GM12878 (cell line): Measurements from ENCODE around the gene MARK4. TPM values are rescaled to one million over a fixed set of nuclear protein-coding genes. Genes with fewer than 3 reads are reported as not detected.

Experiments
- ATAC-seq: fragments of 200-7000 bp; cut with Tn5 transposase; 3 replicates; pipeline ENCODE4 v1.9.1; 2020; ENCODE audit warnings: mild to moderate bottlenecking, moderate library complexity
- BruUV-seq: library from RNA; stranded (reverse); fragments of 400-500 nt; replicated peaks from 2 replicates; lab custom pipeline; 2021; lab: Mats Ljungman, UMichigan
- CTCF ChIA-PET: fragments of 300-600 bp; sonication (Branson Sonifier 250); formaldehyde crosslinking; extraction: SDS; loops from one replicate; lab custom pipeline; 2021; ENCODE audit warnings: inconsistent platforms; lab: Yijun Ruan, JAX
- POLR2A ChIA-PET: fragments of 350-600 bp; formaldehyde crosslinking; extraction: SDS; loops from one replicate; lab custom pipeline; 2021; ENCODE audit warnings: inconsistent platforms; lab: Charles Lee
- RAD21 ChIA-PET: fragments of 300-600 bp; sonication (Branson Sonifier 250); formaldehyde crosslinking; loops from one replicate; lab custom pipeline; 2023; ENCODE audit warnings: antibody characterized with exemption; ENCODE audit not compliant: unreplicated experiment; lab: Charles Lee
- SMC1A ChIA-PET: fragments of 300-600 bp; sonication (Branson Sonifier 250); formaldehyde crosslinking; loops from one replicate; lab custom pipeline; 2023; ENCODE audit not compliant: unreplicated experiment, uncharacterized antibody; lab: Charles Lee
- DNase-seq: peaks from one replicate; pipeline ENCODE4 v3.0.0-alpha.2; 2011; ENCODE audit warnings: low read depth, low spot score
- FAIRE-seq: peaks from 3 replicates; lab custom pipeline; 2011; peaks lifted over from hg19 to GRCh38; lab: Jason Lieb, UNC
- H2AFZ ChIP-seq: 2 replicates; pipeline ENCODE4 v1.6.0; 2011; ENCODE audit warnings: low read depth, low read length, control low read depth; ENCODE audit not compliant: control insufficient read depth
- H3K27ac ChIP-seq: 2 replicates; pipeline ENCODE4 v1.5.1; 2011; ENCODE audit warnings: control low read depth; ENCODE audit not compliant: control insufficient read depth, insufficient read depth
- H3K27me3 ChIP-seq, 2 experiments: replicated peaks in 1 of 2; 2 replicates each; pipeline versions ENCODE4 v1.6.0 to v1.6.1; 2011; ENCODE audit warnings: low read length in 1 of 2; ENCODE audit not compliant: control insufficient read depth in 2 of 2, insufficient read depth in 2 of 2
- H3K36me3 ChIP-seq, 2 experiments: 2 replicates each; pipeline ENCODE4 v1.5.1; 2011; ENCODE audit warnings: low read length in 1 of 2; ENCODE audit not compliant: control insufficient read depth in 2 of 2, insufficient read depth in 2 of 2
- H3K4me1 ChIP-seq: 2 replicates; pipeline ENCODE4 v1.6.1; 2011; ENCODE audit warnings: mild to moderate bottlenecking, low read length, moderate library complexity, mixed read lengths; ENCODE audit not compliant: control insufficient read depth, insufficient read depth
- H3K4me2 ChIP-seq: 2 replicates; pipeline ENCODE4 v1.6.0; 2011; ENCODE audit warnings: control low read depth; ENCODE audit not compliant: control insufficient read depth, insufficient read depth
- H3K4me3 ChIP-seq: fragments of 200-600 bp; sonication (generic); 2 replicates; pipeline ENCODE4 v1.5.1; 2016
- H3K79me2 ChIP-seq: 2 replicates; pipeline ENCODE4 v1.6.0; 2011; ENCODE audit warnings: low read length; ENCODE audit not compliant: control insufficient read depth, insufficient read depth
- H3K9ac ChIP-seq: 2 replicates; pipeline ENCODE4 v1.8.0; 2011; ENCODE audit warnings: low read length, control low read depth, mixed read lengths; ENCODE audit not compliant: control insufficient read depth, insufficient read depth
- H3K9me3 ChIP-seq: replicated peaks from 3 replicates; pipeline ENCODE4 v1.5.1; 2011; ENCODE audit warnings: mild to moderate bottlenecking, low read length; ENCODE audit not compliant: control insufficient read depth, insufficient read depth
- H4K20me1 ChIP-seq: 2 replicates; pipeline ENCODE4 v1.6.0; 2011; ENCODE audit not compliant: control insufficient read depth, insufficient read depth
- BCL3 ChIP-seq: IDR thresholded peaks from 2 replicates; pipeline ENCODE4 v1.6.1; 2011; ENCODE audit warnings: borderline replicate concordance, low read depth, mild to moderate bottlenecking, moderate library complexity, low read length; ENCODE audit not compliant: insufficient read depth, poor library complexity, severe bottlenecking
- PBX3 ChIP-seq: IDR thresholded peaks from 2 replicates; pipeline ENCODE4 v1.6.1; 2011; ENCODE audit warnings: mild to moderate bottlenecking, low read depth, low read length, moderate library complexity; ENCODE audit not compliant: insufficient replicate concordance
- PKNOX1 ChIP-seq: fragments of 450-650 bp; IDR thresholded peaks from 2 replicates; pipeline ENCODE4 v1.6.1; 2016; ENCODE audit warnings: mild to moderate bottlenecking
- WGBS: methylation state at CpG from one replicate; pipeline ENCODE4 v1.1.6; 2016; ENCODE audit warnings: low lambda C conversion rate; ENCODE audit not compliant: insufficient replicate concordance, insufficient coverage; ENCODE audit errors: missing lambda C conversion rate; 5-methylcytosine and 5-hydroxymethylcytosine counted together
- in situ Hi-C: fragments of 300-500 bp; cut with MboI; formaldehyde crosslinking; loops from 9 replicates; pipeline ENCODE4 v1.14.3; 2018; ENCODE audit warnings: mixed read lengths
- intact Hi-C: fragments of 100-400 bp; cut with micrococcal nuclease; formaldehyde crosslinking; loops from one replicate; pipeline ENCODE4 v1.14.2; 2022; ENCODE audit not compliant: unreplicated experiment
- polyA plus RNA-seq, 11 experiments: library from polyadenylated mRNA; depleted of rRNA in 4 of 11; unstranded in 6 of 11; stranded (reverse) in 5 of 11; fragments of >200 nt; fragmentation: Nextera tagmentation in 4 of 11; fragmentation: Illumina TruSeq in 1 of 11; extraction: Ambion mirVana in 4 of 11; extraction: Trizol in 1 of 11; gene quantifications; 1 replicate in 1 of 11; 2 replicates in 10 of 11; pipeline versions ENCODE4 v1.2.1 to v1.2.3, GENCODE V29; 2011 to 2016; ENCODE audit warnings: inconsistent platforms in 2 of 11, missing spikeins in 2 of 11, low read depth in 1 of 11
- total RNA-seq, 4 experiments: library from RNA; depleted of rRNA in 3 of 4; stranded (reverse); fragments of >200 nt in 3 of 4; fragmentation: Illumina TruSeq in 1 of 4; extraction: Trizol in 1 of 4; gene quantifications; 2 replicates each; pipeline versions ENCODE4 v1.2.1 to v1.2.3, GENCODE V29; 2013 to 2021

MARK4 gene
- total and polyA plus RNA-seq, 10 of the 15 experiments (the other 5 are each of a cell fraction or from before 2014, with no cell fraction given), result 0.66 to 24.3 (median 5.1) TPM

DNA sequence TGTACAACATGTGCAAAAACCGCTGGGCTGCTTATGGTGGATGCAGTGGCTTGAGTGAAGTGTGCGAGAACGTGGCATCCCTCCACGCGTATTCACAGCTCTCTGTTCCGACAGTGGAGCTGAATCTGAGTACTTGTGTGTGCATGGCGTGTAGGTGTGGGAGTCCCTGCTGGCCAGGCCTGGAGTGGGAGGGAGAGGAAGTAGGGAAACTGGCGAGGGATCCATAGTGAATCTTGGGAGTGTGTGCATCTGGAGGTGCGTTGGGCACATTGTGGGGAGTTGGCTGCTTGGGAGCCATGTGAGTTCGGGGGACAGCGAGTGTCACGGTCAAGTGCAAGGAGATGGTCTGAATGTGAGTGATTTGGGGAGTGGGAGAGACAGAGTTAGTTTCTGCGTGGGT, 91.8 kb downstream of the MARK4 start:
- DNase-seq (no peak), FAIRE-seq (no peak), ATAC-seq (no peak)
- no peak overlapping the region for H3K4me2 ChIP-seq
- ChIA-PET POLR2A (no interaction called here), RAD21 (no interaction called here), CTCF (no interaction called here), SMC1A (no interaction called here)
- no peak for TF ChIP-seq PKNOX1
- peak; percentile 38 for TF ChIP-seq BCL3
- peak; percentile 5 for TF ChIP-seq PBX3
- 0 out of 4 replicates have a peak, but pooled peaks cover 0 to 1% of the 10 kb centered on the region in 2 experiments for H3K27me3 ChIP-seq
- in situ Hi-C loops, result no loop called here
- no peaks in the 10 kb centered on the region for H3K36me3 ChIP-seq
- 70% methylated on average over 13 of the region's 13 CpGs for WGBS
- H3K79me2 ChIP-seq, result no peaks in the 10 kb centered on the region
- BruUV-seq, result no TSS peak
- H3K4me3 ChIP-seq, result no peak overlapping the region
- intact Hi-C loops, result no loop called here
- peaks cover 3% of the 10 kb centered on the region; the same call in 1 of the 2 replicates for H3K4me1 ChIP-seq
- H2AFZ ChIP-seq, result no peak overlapping the region
- H4K20me1 ChIP-seq, result no peaks in the 10 kb centered on the region
- H3K9me3 ChIP-seq, result no peaks in the 10 kb centered on the region
- H3K27ac ChIP-seq, result no peak overlapping the region
- no peak overlapping the region for H3K9ac ChIP-seq
